ENCODE data around the gene SNORC. TPM values are rescaled to one million over a fixed set of nuclear protein-coding genes. Genes with fewer than 3 reads are reported as not detected.

SNORC gene
- total RNA-seq, 4 donors from 2014 or later: 0.35 to 2.0 TPM; not detected in 2

DNA sequence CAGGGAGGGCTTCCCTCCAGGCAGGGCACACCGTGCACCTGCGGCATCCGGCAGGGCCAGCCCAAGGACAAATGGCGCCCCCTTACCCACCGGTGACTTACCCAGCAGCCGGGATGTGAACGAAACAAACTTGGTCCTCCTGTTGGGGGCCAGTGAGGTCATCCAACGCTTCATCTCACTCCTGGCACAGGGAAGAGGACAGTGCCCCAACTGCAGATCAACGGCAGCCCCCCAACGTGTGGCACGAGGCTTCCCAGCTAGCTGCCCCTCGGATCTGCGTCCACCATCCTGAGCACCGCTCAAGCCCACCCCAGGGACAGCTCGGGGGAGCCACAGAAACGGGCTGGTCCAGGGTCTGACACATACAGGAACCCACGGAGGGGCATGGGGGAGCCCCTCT, 12.0 kb downstream of the SNORC start:
- H3K36me3 ChIP-seq: no peaks in the 10 kb centered on the region
- H3K27me3 ChIP-seq: no peaks in the 10 kb centered on the region
- intact Hi-C loops (cut with DNase I; ENCODE audit: low total_unique reads): no loop called here
- H3K27ac ChIP-seq: no peak overlapping the region
- H3K9me3 ChIP-seq: no peaks in the 10 kb centered on the region
- no peak overlapping the region for H3K4me3 ChIP-seq
- TF ChIP-seq POLR2A (IDR thresholded peaks at IDR 0.05): no peak
- TF ChIP-seq, protein P1, sequence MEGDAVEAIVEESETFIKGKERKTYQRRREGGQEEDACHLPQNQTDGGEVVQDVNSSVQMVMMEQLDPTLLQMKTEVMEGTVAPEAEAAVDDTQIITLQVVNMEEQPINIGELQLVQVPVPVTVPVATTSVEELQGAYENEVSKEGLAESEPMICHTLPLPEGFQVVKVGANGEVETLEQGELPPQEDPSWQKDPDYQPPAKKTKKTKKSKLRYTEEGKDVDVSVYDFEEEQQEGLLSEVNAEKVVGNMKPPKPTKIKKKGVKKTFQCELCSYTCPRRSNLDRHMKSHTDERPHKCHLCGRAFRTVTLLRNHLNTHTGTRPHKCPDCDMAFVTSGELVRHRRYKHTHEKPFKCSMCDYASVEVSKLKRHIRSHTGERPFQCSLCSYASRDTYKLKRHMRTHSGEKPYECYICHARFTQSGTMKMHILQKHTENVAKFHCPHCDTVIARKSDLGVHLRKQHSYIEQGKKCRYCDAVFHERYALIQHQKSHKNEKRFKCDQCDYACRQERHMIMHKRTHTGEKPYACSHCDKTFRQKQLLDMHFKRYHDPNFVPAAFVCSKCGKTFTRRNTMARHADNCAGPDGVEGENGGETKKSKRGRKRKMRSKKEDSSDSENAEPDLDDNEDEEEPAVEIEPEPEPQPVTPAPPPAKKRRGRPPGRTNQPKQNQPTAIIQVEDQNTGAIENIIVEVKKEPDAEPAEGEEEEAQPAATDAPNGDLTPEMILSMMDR (IDR thresholded peaks at IDR 0.05): no peak
- DNase-seq: no peak
- no peaks in the 10 kb centered on the region for H3K4me1 ChIP-seq

- Histone ChIP-seq H3K4me1 (no peaks in the 10 kb centered on the region), H3K4me3 (no peak overlapping the region), H3K27ac (no peak overlapping the region), H3K36me3 (no peaks in the 10 kb centered on the region), H3K9me3 (no peaks in the 10 kb centered on the region), H3K27me3 (no peaks in the 10 kb centered on the region)
- intact Hi-C loops (cut with DNase I; ENCODE audit: low total_unique reads): no loop called here
- TF ChIP-seq, protein P1 (IDR thresholded peaks at IDR 0.05): no peak
- TF ChIP-seq POLR2A (IDR thresholded peaks at IDR 0.05): no peak
- DNase-seq: no peak
These were observed 12.5 kb downstream of the SNORC start for GRCh38 chr2:232882505-232883115.

DNA sequence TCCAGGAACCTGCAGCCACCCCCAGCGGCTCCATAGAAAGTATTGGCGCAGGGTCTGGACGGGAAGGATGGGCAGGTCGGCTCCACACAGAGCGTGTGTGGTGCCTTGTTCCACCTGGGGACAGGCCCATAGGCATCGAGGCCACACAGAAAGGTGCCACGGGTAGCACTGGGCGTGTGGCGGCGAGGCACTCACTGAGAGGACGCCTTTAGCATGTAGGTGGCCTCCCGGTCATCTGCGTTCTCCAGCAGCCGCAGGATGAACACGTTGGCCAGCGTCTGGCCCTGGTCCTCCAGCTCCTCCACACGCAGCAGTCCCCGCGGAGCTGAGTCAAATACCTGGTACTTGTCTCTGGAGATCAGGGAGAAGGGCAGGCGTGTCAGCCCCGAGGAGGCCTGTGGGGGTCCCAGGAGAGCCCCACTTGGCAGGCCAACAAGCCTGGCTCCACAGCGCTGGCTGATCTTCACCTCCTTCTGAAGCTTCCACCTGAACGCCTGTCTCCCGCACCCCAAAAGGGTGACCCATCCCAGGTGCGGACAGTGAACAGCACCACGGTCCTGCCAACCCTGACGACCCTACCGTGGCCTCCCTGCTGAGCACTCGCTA, 13.2 kb downstream of the SNORC start:
- TF ChIP-seq, protein P1 (IDR thresholded peaks at IDR 0.05): no peak
- TF ChIP-seq POLR2A (IDR thresholded peaks at IDR 0.05): no peak
- H3K4me1 ChIP-seq: no peaks in the 10 kb centered on the region
- intact Hi-C loops (cut with DNase I; ENCODE audit: low total_unique reads): no loop called here
- no peak overlapping the region for H3K27ac ChIP-seq
- no peaks in the 10 kb centered on the region for H3K36me3 ChIP-seq
- DNase-seq: no peak
- no peaks in the 10 kb centered on the region for H3K9me3 ChIP-seq
- no peak overlapping the region for H3K4me3 ChIP-seq
- no peaks in the 10 kb centered on the region for H3K27me3 ChIP-seq

- no peak overlapping the region for H3K27ac ChIP-seq
- H3K27me3 ChIP-seq: no peaks in the 10 kb centered on the region
- no peak for TF ChIP-seq POLR2A (IDR thresholded peaks at IDR 0.05)
- TF ChIP-seq, protein P1 (IDR thresholded peaks at IDR 0.05): no peak
- DNase-seq: no peak
- H3K9me3 ChIP-seq: no peaks in the 10 kb centered on the region
- no peaks in the 10 kb centered on the region for H3K36me3 ChIP-seq
- no peaks in the 10 kb centered on the region for H3K4me1 ChIP-seq
- no peak overlapping the region for H3K4me3 ChIP-seq
- intact Hi-C loops (cut with DNase I; ENCODE audit: low total_unique reads): no loop called here
These were observed 13.9 kb downstream of the SNORC start for GRCh38 chr2:232884001-232884421.

GRCh38 chr2:232884549-232885263, 14.6 kb downstream of the SNORC start:
- no peaks in the 10 kb centered on the region for H3K36me3 ChIP-seq
- TF ChIP-seq, protein P1 (IDR thresholded peaks at IDR 0.05): no peak
- no peak for TF ChIP-seq POLR2A (IDR thresholded peaks at IDR 0.05)
- no peaks in the 10 kb centered on the region for H3K9me3 ChIP-seq
- no peaks in the 10 kb centered on the region for H3K4me1 ChIP-seq
- no peak overlapping the region for H3K27ac ChIP-seq
- H3K4me3 ChIP-seq: no peak overlapping the region
- intact Hi-C loops (cut with DNase I; ENCODE audit: low total_unique reads): no loop called here
- DNase-seq: no peak
- H3K27me3 ChIP-seq: no peaks in the 10 kb centered on the region
